NCI-H1930 (cell line): ENCODE data around the gene SPNS2.

Experiments
- DNase-seq, 2 experiments: peaks; one replicate each; lab custom pipeline; 2025; lab: John Stamatoyannopoulos, UW

Gene SPNS2

GRCh38 chr17:4537451-4538235, 39.0 kb downstream of the SPNS2 start:
- no peak for DNase-seq

GRCh38 chr17:4538236-4539002, 39.7 kb downstream of the SPNS2 start:
- DNase-seq: no peak

GRCh38 chr17:4539025-4539424, 40.3 kb downstream of the SPNS2 start:
- DNase-seq: no peak

GRCh38 chr17:4539576-4540223, 41.0 kb downstream of the SPNS2 start:
- no peak for DNase-seq

GRCh38 chr17:4540224-4540651, 41.6 kb downstream of the SPNS2 start:
- DNase-seq: no peak

GRCh38 chr17:4540687-4541327, 42.1 kb downstream of the SPNS2 start:
- no peak for DNase-seq

- DNase-seq: no peak
Observed at GRCh38 chr17:4541328-4542002, 42.8 kb downstream of the SPNS2 start.

GRCh38 chr17:4542003-4542725, 43.5 kb downstream of the SPNS2 start:
- no peak for DNase-seq

- no peak for DNase-seq
Observed at GRCh38 chr17:4542726-4543191, 44.1 kb downstream of the SPNS2 start.

GRCh38 chr17:4543557-4544026, 44.9 kb downstream of the SPNS2 start:
- no peak for DNase-seq

GRCh38 chr17:4544135-4544950, 45.7 kb downstream of the SPNS2 start:
- DNase-seq: no peak

GRCh38 chr17:4544951-4545216, 46.2 kb downstream of the SPNS2 start:
- no peak for DNase-seq

GRCh38 chr17:4545217-4545951, 46.7 kb downstream of the SPNS2 start:
- DNase-seq: no peak

GRCh38 chr17:4547118-4547906, 48.6 kb downstream of the SPNS2 start:
- no peak for DNase-seq

GRCh38 chr17:4548061-4548461, 49.4 kb downstream of the SPNS2 start:
- DNase-seq: no peak

GRCh38 chr17:4548721-4549531, 50.2 kb downstream of the SPNS2 start:
- no peak for DNase-seq

GRCh38 chr17:4549781-4550533, 51.3 kb downstream of the SPNS2 start:
- DNase-seq: no peak
